CD4-positive, alpha-beta T cell treated with Interferon gamma for 1 hour (primary cell): Measurements from ENCODE around the gene SLC7A10.
"Not testable (repeated sequence)": the region's sequence is repeated elsewhere in the genome, so short reads cannot be mapped to it uniquely, and the experiment has no call there.

Experiments used
- DNase-seq: peaks from one replicate; pipeline ENCODE4 v3.0.0-alpha.2; 2020

Gene SLC7A10

DNA sequence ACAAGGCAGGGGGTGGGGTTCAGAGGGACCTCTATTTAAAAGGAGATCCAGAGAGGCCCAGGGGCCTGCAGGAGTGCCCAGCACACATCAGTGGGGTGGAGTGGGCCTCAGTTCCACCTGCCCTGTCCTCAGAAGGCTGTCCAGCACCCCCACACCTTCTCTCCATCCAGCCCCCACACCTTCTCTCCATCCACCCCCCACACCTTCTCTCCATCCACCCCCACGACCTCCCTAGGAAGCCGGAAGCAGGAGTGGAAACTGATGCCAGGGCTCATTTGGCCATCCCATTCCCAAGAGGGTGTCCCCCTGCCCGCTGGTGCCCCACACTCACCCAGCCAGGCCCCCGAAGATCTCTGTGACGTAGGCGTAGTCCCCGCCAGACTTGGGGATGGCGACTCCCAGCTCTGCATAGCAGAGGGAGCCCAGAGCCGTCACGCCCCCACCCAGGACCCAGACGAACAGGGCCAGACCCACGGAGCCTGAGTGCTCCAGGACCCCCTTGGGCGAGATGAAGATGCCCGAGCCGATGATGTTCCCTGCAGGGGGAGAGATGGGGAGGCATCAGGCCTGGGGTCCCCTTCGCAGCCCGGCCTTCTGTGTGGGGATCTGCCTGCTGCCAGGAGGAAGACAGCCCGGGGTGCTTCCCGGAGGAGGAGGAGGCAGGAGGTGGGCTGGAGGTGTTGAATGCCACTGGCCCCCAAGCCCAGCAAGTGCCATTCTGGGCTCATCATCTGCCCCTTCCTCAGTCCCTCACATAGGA lies 10.0 kb downstream of the SLC7A10 start:
- no peak for DNase-seq

DNA sequence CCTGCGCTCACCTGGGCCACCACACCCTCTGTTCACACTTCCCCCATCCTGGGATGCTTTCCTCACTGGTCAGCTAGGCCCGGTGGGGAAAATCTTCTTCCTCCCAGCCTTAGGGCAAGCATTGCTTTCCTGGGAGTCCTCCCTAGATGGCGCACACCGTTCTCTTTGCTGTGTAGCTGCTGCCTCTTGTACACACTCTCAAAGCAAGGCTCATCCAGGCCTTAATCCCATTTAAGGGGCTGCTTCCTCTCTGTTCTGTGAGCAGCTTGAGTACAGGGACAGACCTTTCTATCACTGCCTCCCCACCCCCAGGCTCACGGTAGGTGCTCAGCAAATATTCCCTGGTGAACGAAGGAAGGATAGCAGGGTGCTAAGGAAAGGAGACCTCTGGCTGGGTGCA lies 11.1 kb downstream of the SLC7A10 start:
- no peak for DNase-seq

DNA sequence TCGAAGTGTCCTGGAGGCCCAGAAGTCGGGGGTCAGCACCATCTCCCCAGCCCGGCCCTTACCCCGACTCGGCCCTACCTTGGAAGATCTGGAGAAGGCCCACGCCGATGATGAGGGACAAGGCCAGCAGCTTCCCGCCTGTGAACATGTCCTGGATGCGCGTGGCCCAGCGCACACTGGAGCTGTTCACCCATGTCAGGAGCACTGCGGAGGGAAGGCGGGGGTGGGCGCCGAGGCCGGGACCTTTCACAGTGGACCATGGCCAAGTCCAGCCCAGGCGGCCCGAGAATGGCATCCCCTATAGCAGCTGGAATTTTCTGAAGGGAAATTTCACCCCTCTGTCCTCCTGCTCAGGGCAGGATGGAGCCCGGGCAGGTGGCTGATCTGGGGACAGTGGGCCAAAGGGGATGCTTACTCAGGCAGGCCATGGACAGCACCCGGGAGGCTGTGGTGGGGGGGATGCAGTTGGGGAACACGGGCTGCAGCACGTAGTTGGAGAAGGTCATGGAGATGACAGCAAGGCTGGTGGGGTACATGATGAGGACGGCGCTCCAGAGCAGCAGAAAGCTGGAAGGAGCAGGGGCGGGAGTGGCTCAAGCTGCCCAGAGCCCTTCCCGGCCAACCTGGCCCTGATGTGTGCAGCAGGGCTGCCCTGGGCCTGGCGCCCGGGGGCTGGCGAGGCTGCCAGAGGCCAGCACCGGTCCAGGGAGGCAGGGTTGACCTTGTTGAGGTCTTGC lies 13.0 kb downstream of the SLC7A10 start:
- no peak for DNase-seq

DNA sequence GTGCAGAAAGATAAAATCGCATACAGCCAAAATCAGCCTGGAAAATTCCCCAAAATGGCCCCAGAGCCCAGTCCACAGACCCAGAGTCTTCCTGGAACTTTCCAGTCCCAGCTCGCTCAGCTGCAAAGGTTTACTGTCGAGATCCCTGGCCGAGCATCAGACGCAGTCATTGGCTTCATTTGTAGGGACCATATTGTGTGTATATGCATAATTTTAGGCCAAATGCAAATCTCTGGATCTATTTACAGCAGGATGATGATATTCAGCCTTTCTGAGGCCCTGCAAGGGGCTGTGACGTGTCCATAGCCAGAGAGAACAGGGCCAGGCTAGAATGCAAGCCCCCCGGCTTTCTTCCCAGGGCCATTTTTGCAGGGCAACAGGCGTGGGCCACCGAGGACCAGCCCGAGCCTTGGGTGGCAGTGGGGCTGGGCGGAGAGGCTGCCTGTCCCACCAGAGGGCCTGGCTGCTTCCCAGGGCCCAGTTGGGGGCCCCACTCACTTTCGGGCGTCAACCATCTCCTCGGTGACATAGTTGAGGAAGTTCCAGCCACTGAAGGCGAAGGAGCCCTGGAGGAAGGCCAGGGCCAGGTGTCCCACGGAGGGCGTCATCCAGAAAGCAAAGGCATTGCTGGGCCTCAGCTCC lies 13.7 kb downstream of the SLC7A10 start:
- no peak for DNase-seq

DNA sequence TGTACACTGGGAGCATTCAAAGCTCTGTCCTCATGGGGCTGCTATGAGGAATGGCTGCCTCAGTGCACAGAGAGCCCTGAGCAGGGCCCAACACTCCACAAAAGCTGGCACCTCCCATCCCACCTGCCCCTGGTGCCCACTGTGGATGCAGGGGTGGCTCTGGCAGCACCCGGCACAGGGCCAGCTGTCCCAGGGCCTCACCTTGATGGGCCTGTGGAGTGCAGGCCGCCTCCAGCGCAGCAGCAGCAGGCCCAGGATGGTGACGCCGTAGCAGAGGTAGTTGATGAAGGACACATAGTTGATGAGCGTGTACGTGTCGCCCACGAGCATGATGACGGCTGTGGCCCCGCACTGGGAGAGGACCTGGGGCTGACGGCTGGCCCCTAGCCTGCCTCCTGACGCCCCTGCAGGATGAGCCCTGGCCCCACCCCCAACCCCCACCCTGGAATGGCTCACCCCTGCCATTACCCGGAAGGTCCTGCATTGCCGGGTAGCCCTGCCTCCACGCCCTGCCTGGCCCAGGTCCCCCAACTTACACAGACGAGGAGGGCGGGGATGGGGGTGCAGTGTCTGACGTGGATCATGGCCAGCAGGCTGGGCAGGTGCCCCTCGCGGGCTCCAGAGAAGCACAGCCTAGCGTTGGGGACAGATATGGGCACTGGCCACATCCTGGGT lies 15.2 kb downstream of the SLC7A10 start:
- no peak for DNase-seq

DNA sequence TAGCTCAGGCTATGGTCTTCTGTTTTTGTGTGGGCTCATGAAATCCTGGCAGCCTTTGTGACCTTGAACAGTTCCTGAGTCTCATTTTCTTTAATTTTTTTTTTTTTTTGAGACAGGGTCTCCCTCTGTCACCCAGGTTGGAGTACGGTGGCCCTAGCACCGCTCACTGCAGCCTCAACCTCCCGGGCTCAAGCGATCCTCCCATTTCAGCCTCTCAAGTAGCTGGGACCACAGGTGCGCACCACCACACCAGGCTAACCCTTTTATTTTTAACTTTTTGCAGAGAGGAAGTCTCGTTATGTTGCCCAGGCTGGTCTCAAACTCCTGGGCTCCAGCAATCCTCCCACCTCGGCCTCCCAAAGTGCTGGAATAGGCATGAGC lies 15.8 kb downstream of the SLC7A10 start:
- not testable (repeated sequence) for DNase-seq

DNA sequence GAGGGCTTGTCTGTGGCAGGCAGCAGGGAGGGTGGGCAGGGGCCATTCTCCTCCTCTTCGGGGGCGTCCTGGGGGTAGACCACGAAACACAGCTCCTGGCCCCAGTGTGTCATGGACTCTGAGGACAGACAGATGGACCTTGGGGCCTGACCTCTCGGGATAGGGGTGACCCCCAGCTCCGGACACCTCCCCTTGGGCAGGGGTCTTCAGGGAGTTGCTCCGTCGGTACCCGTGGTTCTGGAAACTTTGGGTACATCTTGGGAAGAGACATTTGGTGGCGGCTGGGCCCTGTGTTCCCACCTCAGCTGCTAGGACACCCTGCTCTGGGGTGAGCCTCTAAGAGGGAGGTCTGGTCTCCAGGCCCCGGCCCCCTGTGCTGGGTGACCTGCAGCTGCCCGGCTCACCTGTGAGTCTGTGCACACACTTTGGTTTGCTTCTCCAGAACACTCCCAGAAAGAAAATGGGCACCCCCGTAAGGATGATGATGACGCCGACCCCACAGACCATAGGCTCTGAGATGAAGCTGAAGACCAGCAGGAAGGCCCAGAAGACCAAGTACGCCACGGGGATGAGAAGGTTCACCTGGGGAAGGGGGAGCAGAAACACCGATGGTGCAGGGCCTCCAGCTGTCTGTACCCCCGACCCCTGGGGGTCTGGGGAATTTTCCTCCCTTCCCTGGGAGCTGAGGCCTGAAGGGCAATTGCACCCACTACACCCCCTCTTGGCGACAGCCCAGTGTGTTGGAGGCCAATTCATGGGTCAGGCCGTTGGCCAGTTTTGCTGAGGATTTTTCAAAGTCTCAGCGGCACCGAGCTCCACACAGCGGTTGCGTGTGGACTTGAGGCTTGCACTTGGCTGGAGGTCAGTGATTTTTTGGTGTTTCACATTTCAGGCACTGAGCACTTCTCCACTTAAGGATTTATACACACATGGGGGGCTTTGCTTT lies 16.5 kb downstream of the SLC7A10 start:
- DNase-seq: no peak

DNA sequence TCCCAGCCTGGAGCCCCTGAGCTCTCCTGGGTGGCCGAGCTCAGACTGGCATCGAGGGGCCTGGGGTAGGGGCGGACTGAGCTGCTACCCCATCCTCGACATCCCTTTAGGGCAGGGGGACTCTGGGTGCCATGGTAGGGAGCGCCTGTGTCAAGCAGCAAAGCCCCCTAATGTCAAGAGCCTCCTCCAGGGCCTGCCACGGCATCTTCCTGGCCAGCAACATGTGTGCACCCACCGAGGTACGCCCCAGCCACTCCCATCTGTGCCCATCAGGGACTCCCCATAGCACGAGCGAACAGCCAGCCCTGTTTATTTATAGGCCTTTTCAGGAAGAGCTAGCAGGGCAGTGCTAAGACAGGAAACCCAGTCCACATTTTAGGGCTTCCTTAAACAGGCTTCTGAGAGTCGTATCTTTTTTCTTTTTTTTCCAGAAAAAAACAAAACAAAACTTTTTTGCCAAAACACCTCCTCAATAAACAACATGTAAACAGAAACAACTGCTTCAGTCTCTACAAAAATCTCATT lies 17.2 kb downstream of the SLC7A10 start:
- DNase-seq: no peak

DNA sequence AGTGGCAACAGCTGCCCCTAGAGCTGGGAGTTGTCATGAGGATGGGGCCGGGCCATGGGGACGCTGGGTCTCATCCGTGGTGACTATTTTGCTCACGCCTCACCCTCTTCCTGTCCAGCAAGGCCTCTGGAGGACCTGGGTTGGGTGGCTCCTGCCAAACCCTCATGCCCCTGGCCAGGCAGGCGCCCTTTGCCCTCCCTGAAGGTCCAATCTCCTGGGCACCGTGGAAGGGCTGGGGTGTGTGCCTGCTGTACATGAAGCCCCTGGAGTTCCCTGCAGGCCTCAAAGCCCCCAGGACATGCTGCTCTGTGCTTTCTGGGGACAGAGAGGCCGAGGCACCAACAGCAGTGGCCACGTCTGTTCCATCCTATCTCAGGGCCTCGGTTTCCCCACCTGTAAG lies 17.7 kb downstream of the SLC7A10 start:
- DNase-seq: no peak

DNA sequence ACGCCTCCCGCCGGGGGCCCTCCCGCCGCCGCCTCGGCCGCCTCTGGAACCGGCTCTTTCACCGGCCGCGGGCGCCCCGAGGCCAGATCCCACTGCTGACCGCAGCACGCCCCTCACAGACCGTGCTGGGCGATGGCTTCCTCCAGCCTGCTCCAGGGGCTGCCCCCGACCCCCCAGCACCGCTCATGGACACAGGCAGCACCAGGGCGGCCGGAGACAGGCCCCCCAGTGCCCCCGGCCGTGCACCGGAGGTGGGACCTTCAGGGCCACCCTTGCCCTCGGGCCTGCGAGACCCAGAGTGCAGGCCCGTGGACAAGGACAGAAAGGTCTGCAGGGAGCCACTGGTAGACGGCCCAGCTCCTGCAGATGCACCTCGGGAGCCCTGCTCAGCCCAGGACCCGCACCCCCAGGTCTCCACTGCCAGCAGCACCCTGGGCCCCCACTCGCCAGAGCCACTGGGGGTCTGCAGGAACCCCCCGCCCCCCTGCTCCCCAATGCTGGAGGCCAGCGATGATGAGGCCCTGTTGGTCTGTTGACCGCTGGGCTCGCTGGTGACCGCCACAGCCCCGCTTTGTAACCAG lies 18.5 kb downstream of the SLC7A10 start:
- DNase-seq: no peak

DNA sequence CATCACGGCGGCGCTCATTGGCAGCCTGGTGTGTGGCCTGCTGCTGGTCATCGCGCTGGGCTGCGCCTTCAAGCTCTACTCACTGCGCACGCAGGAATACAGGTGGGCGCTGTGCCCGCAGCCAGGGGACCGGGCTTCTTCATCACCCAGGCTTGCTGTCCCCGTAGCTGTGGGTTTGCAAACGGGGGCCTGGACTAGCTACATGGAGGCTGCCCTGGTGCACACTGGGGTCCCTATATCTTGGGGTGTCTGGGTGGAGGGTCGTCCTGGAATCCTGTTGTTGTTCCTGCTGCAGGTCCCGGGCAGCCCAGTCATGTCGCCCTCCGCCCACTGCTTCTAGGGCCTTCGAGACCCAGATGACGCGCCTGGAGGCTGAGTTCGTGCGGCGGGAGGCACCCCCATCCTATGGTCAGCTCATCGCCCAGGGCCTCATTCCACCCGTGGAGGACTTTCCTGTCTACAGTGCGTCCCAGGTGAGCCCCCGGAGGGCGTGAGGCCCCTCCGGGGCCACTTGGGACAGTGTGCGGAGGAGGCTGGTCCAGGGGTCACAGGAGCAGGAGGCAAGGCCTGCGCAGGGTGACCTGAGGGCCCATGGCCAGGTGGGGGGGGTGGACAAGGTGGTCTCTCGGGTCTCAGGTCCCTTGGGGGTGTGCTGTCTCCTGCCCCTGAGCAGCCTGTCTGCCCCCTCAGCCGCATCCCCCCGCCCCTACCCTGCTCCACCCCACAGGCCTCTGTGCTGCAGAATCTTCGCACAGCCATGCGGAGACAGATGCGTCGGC lies 19.2 kb downstream of the SLC7A10 start:
- DNase-seq: no peak

DNA sequence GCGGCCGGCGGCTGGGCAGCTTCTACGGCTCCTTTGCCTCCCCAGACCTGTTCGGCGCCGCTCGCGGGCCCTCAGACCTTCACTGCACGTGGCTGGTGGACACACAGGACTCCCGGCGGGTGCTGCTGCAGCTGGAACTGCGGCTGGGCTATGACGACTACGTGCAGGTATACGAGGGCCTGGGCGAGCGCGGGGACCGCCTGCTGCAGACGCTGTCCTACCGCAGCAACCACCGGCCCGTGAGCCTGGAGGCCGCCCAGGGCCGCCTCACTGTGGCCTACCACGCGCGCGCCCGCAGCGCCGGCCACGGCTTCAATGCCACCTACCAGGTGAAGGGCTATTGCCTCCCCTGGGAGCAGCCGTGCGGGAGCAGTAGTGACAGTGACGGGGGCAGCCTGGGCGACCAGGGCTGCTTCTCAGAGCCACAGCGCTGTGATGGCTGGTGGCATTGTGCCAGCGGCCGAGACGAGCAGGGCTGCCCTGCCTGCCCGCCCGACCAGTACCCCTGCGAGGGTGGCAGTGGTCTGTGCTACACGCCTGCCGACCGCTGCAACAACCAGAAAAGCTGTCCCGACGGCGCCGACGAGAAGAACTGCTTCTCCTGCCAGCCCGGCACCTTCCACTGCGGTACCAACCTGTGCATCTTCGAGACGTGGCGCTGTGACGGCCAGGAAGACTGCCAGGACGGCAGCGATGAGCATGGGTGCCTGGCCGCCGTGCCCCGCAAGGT lies 20.0 kb downstream of the SLC7A10 start:
- DNase-seq: no peak

DNA sequence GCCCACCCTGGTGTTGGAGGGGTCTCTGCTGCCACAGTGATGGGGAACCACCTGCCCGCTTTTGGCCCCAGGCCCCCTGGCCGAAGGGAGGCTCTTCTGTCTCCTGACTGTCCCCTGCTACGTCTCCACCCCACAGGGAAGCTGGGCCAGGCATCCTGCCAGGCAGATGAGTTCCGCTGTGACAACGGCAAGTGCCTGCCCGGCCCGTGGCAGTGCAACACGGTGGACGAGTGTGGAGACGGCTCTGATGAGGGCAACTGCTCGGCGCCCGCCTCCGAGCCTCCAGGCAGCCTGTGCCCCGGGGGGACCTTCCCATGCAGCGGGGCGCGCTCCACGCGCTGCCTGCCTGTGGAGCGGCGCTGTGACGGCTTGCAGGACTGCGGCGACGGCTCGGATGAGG lies 20.5 kb downstream of the SLC7A10 start:
- no peak for DNase-seq

DNA sequence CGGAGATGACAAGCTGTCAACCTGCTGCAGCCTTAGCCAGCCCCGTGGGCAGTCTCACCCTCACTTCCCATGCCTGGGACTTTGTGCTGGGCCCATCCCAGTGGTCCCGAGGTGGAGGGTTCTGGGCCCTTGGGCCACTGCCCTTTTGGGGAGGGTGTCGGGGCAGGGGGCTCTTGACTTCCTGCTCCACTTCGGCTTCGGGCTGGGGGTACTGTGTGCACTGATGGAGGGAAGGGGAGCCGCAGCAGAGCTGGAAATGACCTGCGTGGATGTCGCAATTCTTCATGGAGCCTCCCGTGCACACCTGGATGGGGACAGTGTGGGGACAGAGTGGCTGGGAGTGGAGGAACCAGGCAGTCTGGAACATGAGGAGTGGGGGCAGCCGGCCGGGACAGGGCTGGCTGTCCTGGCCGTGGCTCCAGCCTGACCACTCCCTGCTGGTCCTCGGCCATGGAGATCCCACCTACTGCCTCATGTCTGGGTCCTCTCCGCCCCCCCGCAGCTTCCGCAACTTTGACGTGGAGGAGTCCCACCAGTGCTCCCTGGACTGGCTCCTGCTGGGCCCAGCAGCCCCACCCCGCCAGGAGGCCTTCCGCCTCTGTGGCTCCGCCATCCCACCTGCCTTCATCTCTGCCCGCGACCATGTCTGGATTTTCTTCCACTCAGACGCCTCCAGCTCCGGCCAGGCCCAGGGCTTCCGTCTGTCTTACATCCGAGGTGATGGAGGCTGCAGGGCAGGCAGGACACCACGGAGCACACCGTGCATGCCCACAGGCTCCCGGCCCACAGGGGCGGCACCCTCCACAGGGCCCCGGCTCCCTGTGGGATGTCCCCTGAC lies 21.3 kb downstream of the SLC7A10 start:
- DNase-seq: no peak

DNA sequence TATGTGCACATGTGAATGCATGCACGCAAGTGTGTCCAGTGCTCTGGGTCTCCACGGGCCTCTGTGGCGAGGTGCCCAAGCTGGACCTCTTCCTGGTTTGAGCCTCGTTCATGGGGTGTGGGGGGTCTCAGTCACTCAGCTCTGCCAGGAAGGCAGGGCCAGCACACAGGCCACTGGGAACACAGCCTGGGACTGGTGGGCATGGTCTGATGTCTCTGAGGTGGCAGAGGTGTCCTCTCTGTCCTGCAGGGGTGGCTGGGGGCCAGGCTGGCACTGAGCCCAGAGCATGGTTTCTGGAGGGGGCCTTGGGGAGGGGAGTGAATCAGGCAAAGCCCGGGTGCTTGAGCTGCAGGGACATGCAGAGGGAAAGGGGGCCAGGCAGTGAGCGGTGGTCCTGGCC lies 22.1 kb downstream of the SLC7A10 start:
- DNase-seq: no peak

DNA sequence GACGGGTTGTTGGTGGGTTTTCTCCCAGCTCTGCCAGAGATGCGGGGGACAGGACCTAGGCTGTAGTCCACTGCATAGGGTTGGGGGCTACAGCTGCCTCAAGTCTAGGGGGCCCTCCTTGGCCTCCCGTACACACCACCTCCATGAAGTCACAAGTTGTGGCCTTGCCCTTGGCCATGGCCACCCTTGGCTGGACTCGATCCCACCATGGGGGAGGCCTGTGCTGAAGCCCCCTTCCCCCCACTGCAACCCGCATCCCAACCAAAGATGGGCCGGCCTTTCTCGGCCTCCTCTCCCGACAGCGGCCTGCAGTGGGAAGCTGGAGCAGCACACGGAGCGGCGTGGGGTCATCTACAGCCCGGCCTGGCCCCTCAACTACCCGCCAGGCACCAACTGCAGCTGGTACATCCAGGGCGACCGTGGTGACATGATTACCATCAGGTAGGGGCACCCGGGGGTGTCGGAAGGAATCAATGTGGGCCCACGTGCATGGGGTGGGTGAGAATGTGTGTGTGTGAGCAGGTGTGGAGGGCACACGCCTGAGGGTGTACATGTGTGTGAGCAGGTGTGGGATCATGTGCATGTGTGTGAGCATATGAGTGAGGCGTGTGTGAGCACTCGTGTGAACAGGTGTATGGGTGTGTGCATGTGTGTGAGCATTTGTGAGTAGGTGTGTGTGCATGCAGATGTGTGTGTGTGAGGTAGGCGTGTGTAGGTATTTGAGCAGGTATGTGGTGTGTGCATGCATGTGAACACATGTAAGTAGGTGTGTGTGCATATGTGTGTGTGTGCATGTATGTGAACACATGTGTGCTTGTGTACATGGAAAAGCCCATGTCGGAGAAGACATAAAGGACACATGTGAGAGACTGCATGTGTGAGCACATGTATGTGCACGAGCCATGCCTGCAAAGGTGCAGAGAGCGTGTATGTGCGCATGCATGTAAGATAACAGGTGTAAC lies 22.8 kb downstream of the SLC7A10 start:
- DNase-seq: no peak

DNA sequence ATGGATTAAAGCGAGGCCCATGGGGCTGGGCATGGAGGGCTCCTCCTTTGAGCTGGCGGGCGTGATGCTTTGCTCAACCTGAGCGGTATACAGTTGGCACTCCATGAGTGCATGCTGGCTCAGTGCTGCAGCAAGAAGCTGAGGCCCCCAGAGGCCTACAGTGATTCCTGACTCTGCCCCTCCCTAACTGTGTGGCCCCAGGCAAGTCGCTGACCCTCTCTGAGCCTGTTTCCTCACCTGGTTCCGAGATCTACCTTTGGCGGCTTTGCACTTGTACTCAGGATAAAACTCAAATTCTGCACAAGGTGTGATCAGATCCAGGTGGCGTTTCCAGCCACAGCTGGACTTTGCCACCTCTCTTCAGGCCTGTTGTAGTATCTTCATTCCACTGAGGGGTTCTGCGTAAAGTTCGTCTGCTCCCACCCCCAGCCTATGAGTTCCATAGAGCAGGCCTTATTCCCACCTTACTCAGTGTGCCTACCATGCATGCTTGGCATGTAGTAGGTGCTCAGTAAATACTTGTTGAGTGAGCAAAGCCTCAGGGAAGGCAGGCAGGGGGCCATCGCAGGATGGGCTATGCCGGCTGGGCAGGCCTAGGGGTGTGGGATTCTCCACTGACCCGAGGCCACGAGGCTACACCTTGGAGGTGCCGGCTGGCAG lies 23.6 kb downstream of the SLC7A10 start:
- no peak for DNase-seq
